VCaP (cell line): Measurements from ENCODE around the gene PEX11A.

Experiments
- H3K27ac ChIP-seq: fragments of 450-650 bp; 2 replicates; pipeline ENCODE4 v1.5.1; 2017
- TF ChIP-seq, protein P1 (sequence below): fragments of 450-650 bp; conservative IDR thresholded peaks from 2 replicates; pipeline ENCODE4 v1.5.1; 2017; ENCODE audit warnings: mild to moderate bottlenecking, moderate library complexity

The PEX11A gene

DNA sequence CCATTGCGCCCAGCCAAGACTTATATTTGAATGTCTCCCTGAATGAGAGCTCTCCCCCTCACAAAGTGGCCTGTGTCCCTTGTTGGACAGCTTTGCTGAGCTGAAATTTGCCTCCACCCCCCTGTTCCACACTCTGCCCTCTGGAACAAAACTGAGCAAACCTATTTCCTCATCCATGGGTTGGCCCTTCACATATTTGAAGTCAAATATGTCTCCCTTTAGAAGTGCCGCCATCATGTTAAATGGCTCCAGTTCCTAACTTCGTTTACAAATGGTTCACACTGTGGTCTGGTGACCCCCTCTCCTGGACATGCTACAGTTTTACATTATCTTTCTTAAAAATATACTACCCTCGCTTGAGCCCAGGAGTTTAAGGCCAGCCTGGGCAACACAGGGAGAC lies 16.0 kb downstream of the PEX11A start:
- TF ChIP-seq, protein P1, sequence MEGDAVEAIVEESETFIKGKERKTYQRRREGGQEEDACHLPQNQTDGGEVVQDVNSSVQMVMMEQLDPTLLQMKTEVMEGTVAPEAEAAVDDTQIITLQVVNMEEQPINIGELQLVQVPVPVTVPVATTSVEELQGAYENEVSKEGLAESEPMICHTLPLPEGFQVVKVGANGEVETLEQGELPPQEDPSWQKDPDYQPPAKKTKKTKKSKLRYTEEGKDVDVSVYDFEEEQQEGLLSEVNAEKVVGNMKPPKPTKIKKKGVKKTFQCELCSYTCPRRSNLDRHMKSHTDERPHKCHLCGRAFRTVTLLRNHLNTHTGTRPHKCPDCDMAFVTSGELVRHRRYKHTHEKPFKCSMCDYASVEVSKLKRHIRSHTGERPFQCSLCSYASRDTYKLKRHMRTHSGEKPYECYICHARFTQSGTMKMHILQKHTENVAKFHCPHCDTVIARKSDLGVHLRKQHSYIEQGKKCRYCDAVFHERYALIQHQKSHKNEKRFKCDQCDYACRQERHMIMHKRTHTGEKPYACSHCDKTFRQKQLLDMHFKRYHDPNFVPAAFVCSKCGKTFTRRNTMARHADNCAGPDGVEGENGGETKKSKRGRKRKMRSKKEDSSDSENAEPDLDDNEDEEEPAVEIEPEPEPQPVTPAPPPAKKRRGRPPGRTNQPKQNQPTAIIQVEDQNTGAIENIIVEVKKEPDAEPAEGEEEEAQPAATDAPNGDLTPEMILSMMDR, result no peak
- no peak overlapping the region for H3K27ac ChIP-seq

DNA sequence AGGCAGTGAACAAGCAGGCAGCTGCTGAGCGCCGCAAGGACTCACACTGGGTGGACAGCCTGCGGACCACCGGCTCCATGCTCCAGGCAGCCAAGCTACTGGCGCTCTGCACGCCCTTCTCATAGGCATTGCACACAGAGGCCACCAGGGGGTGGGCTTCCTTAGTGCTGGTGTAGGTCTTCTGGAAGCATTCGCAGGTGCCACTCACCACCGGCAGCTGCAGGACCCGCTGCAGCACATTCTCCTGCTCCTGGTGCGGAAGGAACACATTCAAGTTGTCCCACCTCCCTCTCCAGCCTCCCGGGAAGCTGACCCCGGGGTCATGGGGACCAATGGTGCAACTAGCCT lies 17.4 kb downstream of the PEX11A start:
- TF ChIP-seq, protein P1, result no peak; the same call in 1 of the 2 replicates
- no peak overlapping the region for H3K27ac ChIP-seq

DNA sequence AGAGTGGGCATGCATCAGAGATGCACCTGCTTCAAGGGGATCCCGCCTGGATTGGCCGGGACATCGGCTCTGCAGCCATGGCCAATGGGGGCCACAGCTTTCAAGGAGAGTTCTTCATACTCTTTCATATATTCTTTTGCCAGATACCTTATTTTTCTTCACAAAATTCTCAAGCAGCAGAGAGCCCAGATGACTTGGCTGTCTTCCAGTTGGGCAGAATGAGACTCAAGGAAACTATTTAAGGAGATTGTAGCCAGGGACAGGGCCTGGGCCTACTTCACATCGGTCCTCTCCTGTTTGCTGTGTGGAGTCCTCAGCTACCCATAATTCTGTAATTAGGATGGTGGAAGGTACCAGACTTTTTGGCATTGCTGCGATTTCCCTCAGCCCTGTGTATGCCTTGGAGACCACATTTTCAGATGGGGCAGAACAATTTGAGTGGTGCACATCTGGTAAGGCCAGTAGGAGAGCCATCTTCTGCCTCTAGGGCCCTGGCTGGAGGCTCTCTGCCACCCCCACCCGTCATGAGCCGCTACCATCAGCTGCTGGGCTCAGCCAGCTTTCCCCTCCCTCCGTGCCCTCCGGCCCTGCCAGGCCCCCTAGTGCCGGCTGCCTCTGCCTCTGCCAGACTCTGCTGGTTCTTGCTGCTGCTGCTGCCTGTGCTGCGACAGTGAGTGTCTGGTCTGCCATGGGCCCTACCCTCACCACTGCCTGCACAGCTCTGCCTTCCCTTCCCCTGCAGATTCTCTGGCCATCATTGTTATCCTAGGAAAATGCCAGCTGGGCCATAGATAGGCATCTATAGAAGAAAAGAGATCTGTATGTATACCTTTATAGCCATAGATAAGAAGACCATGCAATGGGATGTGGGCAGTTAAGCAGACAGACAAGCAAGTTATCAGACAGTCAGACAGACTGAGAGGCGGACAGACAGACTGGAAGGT lies 18.1 kb downstream of the PEX11A start:
- TF ChIP-seq, protein P1, result no peak
- no peak overlapping the region for H3K27ac ChIP-seq

DNA sequence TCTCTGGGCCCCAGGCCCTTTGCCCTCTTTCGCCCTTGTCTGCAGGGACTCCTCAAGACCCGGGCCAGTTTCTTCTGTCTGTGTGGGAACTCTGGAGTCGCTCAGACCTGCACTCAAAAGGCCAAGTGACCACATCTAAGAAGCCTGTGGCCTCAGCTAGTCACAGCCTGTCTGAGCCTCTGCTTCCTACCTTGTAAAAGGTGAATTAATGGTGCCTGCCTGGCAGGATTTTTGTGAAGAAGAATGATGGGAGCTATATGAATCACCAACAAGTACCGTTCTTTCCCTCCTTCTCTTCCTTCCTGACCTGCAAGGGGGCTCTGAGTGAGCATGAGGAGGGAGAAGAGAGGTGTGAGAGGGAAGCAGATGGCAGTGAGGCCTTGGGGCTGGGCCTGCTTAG lies 18.9 kb downstream of the PEX11A start:
- TF ChIP-seq, protein P1, result no peak
- H3K27ac ChIP-seq, result no peak overlapping the region

DNA sequence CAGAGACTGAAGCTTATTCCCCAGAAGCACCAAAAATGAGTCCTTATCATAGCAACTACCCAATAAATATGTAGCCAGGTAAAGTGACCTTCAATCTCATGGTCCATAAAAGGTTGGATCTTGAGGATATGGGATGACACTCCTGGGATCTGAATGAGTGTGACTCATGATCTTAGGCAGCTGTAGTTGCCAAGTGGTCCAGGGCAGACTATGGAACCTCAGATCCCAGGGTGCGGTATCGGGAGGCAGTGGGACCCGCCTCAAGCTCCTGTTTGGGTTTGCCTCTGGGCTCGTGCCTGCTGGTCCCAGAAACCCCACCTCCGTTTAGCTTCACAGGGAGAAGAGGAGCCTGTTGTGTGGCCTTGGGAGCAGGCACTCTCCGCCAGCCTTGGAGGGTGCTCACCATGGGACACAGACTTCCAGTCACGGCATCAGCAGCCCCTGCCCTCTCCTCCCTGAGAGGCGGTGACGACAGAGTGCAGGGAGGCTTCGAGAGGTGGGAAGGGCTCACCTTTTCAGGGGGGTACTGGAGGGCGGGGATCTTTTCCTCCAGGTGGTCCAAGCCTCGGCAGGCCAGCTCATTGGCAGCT lies 19.5 kb downstream of the PEX11A start:
- TF ChIP-seq, protein P1, result no peak
- H3K27ac ChIP-seq, result no peak overlapping the region

DNA sequence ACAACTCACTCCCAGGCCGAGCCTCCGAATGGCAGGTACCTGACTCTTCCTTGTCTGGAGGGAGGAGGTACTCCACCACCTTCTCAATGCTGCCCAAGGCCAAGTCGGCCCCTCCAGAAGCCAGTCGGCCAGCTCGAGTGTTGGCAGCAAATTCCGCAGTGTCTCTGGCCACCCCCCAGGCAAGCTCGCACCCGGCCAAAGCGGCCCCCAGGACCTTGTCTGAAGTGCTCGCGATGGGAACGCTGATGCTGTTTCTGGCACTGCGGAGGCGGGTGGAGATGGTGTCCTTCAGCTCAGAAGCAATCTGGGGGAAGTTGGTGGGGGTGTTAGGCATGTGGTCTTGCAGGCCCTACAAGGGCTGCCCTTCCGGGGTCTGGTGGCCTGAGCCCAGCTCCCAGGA lies 20.6 kb downstream of the PEX11A start:
- TF ChIP-seq, protein P1, result no peak
- no peak overlapping the region for H3K27ac ChIP-seq

DNA sequence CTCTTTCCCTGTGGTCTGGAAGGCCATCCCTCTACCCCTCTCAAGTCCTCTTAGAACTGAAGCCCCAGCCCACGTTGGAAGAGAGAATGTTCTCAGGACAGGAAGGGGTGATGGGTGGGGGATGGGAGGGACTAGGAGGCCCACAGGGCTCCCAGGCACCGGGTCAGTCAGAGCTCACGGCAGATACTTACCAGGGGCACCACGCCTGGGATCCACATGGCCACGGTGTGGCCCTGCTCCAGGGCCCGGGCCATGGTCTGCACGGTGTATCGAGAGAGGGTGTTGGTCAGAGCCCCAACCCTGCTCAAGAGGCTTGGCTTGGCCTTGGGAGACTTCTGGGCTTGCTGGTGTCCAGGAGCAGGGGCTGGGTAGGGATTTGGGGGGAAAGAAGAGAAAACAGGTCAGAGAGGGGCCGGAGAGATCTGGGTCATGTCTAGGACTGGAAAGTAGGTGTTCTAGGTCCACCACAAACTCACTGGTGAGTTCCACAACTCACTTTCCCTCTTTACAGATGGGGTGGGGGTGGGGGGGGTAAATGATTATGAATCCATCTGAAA lies 21.2 kb downstream of the PEX11A start:
- TF ChIP-seq, protein P1, result no peak
- no peak overlapping the region for H3K27ac ChIP-seq
